Esophagus mucosa (tissue), 1 donor: ENCODE measurements around the gene THEMIS. TPM values are rescaled to one million over a fixed set of nuclear protein-coding genes. Genes with fewer than 3 reads are reported as not detected.
"Not testable (repeated sequence)": the region's sequence is repeated elsewhere in the genome, so short reads cannot be mapped to it uniquely, and the experiment has no call there.

Experiments
- ATAC-seq: fragments of 200-7000 bp; cut with Tn5 transposase; one replicate; pipeline ENCODE4 v1.9.1; 2020
- total RNA-seq: library from RNA; stranded (reverse); gene quantifications from one replicate; pipeline ENCODE4 v1.2.4, GENCODE V29; 2023
- donor health status: DM: yes; HTN: yes; CAD: no.

THEMIS gene
- total RNA-seq, 1 donor from 2014 or later, result 0.16 TPM

DNA sequence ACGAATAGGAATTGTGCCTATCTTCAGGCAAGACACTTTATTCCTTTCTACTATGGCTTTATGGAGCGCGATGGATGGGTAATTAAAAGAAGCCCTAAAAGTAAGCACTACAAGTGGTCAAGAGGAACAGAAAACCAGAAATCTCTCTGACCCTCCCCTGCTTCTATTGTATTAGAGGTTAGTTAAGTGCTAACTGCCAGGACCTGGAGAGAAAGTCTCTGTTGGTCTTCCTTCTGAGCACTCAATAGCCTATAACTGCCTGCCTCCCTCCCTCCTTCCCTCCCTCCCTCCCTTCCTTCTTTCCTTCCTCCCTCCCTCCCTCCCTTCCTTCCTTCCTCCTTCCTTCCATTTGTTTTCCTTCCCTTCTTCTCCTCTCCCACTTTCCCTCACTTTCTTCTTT is 190.2 kb downstream of the THEMIS start:
- no peak for ATAC-seq

- no peak for ATAC-seq
Observed at GRCh38 chr6:127706216-127706615, 194.6 kb downstream of the THEMIS start.

DNA sequence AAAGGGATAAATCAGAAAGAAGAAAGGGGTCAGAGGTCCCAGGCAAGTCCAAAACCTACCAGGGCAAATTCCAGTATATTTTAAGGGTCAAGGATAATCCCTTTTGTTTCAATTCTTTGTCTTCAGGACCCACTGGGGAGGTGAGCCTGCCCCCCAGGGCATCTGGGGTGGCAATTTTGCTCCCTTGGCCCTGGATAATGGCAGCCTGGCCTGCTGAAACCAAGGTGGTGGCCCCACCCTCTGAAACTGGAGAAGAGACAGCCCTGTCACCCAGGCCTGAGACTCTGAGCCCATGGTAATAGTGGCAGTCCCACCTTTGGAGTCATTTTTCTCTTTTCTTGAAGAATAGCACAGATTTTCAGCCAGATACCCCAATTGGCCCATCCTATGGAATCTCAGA is 205.8 kb downstream of the THEMIS start:
- no peak for ATAC-seq

GRCh38 chr6:127691146-127691545 is 209.7 kb downstream of the THEMIS start:
- no peak for ATAC-seq

DNA sequence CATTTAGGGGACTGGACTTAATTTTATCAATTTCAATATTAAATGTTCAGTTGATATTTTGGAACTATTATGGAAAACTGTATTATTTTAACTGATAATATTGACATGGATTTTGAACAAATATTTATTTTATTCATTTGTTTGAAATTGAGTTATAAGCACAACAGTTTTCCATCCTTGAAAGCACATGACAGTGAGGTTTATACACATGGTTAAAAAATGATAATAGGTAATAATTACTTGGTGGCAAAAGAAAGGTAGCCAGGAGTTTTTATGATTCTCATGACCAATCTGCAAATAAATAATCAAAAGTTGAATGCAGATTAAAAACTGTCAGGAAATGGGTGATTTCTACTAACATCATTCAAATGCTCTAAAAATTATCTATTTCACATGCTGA is 210.3 kb downstream of the THEMIS start:
- no peak for ATAC-seq

GRCh38 chr6:127690092-127690491 is 210.8 kb downstream of the THEMIS start:
- ATAC-seq, result no peak

DNA sequence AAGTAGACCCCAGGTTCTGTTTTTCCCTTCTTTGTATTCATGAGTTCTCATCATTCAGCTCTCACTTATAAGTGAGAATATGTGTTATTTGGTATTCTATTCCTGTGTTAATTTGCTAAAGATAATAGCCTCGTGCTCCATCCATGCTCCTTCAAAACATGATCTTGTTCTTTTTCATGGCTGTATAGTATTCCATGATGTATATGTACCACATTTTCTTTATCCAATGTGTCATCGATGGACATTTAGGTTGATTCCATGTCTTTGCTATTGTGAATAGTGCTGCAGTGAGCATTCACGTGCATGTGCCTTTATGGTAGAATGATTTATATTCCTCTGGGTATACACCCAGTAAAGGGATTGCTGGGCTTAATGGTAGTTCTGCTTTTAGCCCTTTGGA is 213.4 kb downstream of the THEMIS start:
- ATAC-seq, result not testable (repeated sequence)

DNA sequence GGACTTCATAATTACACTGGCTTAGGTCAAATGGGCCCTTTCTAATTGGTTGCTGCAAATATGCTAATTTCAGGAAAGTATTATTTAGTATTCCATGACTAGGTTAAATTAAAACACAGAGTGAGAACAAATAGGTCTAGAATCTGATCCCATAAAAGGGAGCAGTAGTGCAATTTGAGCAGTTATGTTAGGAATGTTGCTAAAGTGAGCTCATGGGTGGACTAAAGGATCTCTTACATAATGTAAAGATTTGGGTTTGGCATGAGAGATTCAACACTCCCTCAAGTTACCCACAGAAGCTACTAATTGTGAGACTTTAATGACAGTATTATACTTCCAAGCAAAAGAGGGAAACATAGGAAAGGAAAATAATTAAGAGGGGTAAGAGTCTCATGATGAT is 214.8 kb downstream of the THEMIS start:
- ATAC-seq, result no peak

DNA sequence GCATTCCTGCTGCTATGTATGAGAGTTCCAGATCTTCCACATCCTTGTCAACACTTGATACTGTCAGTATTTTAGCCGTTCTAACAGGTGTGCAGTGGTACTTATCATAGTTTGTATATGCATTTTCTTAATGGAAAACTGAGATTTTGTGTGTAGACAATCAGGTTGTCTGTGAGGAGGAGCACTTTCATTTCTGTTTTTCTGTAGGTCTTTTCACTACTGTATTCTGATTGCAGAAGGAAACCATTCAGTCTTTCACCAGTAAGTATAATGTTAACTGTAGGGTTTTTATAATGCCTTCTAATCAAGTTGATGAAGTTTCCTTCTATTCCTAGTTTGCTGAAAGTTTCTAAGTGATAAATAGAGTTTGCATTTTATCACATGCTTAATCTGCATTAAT is 216.4 kb downstream of the THEMIS start:
- no peak for ATAC-seq
